LNCaP clone FGC (cell line): Measurements from ENCODE around the gene HKDC1.
"Not testable (repeated sequence)": the region's sequence is repeated elsewhere in the genome, so short reads cannot be mapped to it uniquely, and the experiment has no call there.

Experiments used
- DNase-seq: peaks from one replicate; pipeline ENCODE4 v3.0.0-alpha.2; 2011; ENCODE audit warnings: low read depth
- H3K4me3 ChIP-seq: 2 replicates; pipeline ENCODE4 v1.5.1; 2011; ENCODE audit warnings: mild to moderate bottlenecking, low read depth, low read length, control low read depth
- CTCF ChIP-seq: IDR thresholded peaks from 2 replicates; pipeline ENCODE4 v1.5.1; 2012; ENCODE audit warnings: mild to moderate bottlenecking; ENCODE audit not compliant: control insufficient read depth, insufficient read depth; ENCODE audit errors: extremely low read depth

Gene HKDC1

GRCh38 chr10:69220041-69220451, at the start of gene HKDC1:
TSS of gene HKDC1 (plus strand) at chr10:69220332. CDS start at chr10:69220436, 104 bp downstream.
- no peak for TF ChIP-seq CTCF
- DNase-seq = no peak
- no peak within 1 kb of the TSS for H3K4me3 ChIP-seq

DNA sequence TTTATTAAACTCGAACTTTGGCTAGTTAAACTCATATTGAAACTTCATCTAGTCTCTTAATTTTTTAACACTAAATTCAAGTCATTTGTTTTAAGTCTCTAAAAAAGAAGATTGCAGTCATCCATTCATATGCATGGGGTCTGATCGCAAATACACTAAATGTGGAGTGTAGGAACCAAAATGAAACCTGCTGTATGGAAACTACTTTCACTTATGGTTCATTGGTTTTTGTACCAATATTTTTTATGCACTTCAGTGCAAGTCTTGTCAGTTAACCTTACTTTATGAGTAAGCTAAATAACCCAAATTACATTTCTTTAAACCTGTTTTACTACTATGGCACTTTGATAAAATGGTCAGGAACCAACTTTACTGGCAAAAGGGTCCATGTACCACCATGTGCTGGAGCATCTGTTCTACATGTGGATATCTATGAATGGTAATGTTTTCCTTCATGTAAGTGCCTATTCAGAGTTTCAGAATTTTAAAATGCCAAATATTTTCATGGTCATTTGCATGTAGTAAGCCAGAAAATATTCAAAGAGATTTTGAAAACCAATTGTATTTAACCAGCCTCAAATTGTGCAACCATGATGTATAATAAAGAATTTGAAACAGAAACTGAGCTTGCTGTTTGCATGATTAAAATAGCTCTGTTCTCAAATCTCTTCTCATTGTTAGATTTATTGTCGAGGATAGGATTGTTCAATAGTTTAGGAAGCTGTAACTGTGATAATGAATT, 47.7 kb upstream of the HKDC1 start:
- no peak for TF ChIP-seq CTCF
- H3K4me3 ChIP-seq = no peak overlapping the region
- no peak for DNase-seq

DNA sequence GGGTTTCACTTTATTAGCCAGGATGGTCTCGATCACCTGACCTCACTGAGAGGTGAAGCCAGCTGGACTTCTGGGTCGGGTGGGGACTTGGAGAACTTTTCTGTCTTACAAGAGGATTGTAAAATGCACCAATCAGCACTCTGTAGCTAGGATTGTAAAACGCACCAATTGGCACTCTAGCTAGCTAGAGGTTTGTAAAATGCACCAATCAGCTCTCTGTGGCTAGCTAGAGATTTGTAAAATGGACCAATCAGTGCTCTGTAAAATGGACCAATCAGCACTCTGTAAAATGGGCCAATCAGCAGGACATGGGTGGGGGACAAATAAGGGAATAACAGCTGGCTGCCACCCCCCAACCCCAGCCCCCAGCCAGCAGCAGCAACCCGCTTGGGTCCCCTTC, 44.8 kb upstream of the HKDC1 start:
- not testable (repeated sequence) for H3K4me3 ChIP-seq, DNase-seq

DNA sequence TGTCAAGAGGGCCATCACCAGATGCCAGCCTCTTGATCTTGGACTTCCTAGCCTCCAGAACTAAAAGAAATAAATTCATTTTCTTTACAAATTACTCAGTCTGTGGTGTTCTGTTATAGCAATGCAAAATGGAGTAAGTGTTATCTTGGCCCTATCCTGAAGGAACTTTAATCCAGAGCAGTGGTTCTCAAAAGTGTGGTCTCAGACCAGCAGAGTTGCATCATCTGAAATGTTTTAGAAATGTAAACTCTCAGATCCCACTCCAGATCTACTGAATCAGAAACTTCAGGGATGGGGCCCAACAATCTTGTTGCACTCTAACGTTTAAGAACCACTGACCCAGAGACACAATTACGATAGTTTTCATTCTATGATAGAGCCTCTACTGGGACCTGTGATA, 43.3 kb upstream of the HKDC1 start:
- no peak overlapping the region for H3K4me3 ChIP-seq
- no peak for DNase-seq
- TF ChIP-seq CTCF = no peak

DNA sequence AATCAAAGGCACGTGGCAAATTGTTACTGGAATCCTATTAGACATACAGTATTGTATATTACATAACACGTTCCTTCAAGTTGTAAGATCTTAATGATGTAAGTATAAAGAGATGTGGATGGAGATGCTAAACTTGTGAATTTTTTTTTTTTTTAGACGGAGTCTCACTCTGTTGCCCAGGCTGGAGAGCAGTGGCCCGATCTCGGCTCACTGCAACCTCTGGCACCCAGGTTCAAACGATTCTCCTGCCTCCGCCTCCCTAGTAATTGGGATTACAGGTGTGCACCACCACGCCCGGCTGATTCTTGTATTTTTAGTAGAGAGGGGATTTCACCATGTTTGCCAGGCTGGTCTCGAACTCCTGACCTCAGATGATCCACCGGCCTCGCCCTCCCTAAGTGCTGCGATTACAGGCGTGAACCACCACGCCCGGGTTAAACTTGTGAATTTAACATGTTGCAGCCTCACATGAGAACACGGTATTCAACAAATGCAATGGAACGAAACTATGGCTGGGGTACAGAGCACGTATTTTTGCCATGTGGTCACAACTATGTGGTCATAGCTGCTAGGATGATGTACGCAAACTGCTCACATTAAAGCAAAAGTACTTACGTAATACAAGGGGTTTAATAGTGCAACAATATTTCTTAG, 40.9 kb upstream of the HKDC1 start:
- no peak for TF ChIP-seq CTCF
- H3K4me3 ChIP-seq = peak overlapping the region; percentile 93
- DNase-seq = no peak

DNA sequence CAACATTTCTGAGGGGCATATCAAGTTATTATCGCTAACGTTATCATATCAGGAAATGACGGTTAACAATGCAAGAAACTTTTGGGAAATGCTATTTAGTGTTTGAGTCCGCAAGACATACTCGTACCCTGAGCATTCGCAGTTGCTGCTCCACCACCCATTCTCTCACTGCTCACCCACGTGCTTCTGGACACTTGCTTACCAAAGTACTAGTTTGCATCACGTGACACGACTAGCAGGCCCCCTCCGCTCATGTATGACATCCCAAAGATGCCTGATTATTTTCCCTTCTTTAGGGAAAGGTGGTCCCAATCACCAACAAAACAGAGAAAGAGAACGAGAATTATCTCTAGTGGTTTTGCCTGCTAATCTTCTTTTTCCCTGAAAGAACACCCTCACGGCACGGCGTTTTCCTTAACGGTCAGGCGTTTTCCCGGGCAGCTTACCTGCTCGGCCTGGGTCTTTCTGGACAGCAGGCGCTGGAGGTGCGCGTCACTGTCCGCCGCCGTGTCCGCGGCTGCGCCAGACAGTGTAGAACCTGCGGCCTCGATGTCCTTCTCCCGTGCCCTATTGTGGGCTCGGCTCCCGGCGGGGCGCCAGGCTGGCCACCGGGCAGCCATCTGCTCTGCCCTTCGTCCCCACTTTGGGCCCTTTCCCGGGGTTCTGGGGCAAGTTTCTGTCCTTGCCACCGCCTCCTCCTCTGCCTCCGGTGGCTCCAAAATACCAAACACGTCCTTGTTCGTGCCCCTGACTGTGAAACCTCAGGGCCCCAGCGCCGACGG, 40.2 kb upstream of the HKDC1 start, which contains the start of gene SUPV3L1:
SUPV3L1 (plus strand) TSS at position 492 of the 782 bp plus-strand sequence; CDS start at position 550, 58 bp downstream.
- TF ChIP-seq CTCF = no peak
- H3K4me3 ChIP-seq = peak within 1 kb of the TSS; percentile 93
- peak; percentile 95 for DNase-seq
